ENCODE measurements around the gene SPATA21.
"Not testable (repeated sequence)": the region's sequence is repeated elsewhere in the genome, so short reads cannot be mapped to it uniquely, and the experiment has no call there.

Gene SPATA21

GRCh38 chr1:16376971-16377370 is 60.3 kb downstream of the SPATA21 start:
- no peak for DNase-seq

GRCh38 chr1:16375521-16376340 is 61.5 kb downstream of the SPATA21 start:
- no peak for DNase-seq

DNA sequence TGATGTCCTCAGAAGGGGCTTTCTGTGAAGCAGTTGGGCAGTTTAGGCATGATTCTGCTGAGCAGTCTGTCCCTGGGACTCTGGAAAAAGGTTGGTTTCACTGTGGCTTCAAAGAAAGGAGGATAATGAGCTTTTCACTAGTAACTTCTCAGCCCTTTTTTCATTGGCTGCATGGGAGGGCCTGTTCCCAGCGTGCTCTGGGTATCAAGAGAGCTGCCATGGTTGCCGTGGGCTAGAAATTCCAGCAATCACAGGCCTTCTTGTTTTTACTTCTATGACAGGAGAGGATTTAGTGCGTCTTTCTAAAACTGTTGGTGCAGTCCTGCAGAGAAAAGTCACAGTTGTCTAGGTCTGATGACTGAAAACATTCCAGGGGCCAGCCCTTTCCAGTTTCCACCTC is 63.0 kb downstream of the SPATA21 start:
- no peak for DNase-seq

GRCh38 chr1:16372535-16373285 is 64.5 kb downstream of the SPATA21 start:
- no peak for DNase-seq

DNA sequence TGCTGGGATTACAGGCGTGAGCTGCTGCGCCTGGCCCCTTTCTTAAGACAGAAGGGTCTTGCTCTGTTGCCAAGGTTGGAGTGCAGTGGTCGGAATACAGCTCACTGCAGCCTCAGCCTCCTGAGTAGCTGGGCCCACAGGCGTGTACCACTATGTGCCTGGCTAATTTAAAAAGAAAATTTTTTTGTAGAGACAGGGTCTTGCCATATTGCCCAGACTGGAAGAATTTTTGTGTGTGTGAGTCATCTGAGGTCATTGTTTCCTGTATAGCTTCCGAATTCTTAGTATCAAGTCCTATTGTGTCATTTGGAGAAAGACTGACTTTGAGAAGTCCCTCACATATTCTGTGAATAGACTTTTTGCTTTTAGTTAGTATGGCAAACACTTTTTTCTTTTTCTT is 65.5 kb downstream of the SPATA21 start:
- DNase-seq, result no peak

DNA sequence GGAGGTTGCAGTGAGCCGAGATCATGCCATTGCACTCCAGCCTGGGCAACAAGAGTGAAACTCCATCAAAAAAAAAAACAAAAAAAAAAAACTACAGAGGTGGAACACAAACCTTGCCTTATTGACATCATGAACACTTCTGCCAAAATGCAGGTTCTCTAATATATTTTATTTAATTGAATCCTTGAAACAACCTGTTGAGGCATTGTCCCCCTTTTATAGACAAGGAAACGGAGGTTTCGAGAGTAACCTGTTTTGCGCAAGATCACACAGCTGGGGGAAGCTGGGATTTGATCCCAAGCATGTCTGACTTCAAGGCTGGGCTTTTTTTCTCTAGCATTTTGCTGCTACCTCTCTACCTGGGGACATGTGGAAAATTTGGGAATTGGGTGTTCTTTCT is 67.4 kb downstream of the SPATA21 start:
- DNase-seq, result no peak

GRCh38 chr1:16367968-16368890 is 69.0 kb downstream of the SPATA21 start:
- no peak for DNase-seq

DNA sequence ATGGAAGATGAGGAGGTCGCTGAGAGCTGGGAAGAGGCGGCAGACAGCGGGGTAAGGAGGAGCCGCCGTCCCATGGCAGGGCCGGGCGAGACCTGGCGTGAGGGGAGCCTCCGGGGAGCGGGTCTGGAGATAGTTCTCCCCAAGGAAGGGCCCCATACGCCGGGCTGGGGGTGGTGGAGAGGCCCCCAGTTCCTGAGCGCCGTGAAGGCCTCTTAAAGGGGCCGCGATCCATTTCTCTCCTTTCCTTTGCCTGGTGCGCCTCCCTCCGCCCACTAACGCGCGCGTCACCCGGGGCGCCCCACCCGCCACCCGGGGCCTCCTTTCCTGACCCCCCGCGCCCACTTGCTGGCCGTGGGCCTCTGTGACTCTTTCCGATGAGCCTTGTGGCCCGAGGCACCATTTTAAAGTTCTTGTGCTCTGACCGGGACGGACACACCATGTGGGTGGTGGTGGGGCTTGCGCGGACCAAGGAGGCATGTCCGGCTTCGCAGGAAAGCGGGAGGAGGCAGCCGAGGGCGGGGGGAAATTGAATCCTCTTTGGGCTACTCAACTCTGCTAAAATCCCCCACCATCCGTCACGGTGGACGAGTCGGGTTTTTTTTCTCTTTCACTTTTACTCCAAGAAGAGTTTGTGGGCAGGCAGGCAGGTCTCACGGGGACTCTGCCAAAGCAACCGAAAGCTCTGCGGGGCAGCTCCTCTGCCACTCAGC is 69.8 kb downstream of the SPATA21 start:
- peak; percentile 59 for DNase-seq

DNA sequence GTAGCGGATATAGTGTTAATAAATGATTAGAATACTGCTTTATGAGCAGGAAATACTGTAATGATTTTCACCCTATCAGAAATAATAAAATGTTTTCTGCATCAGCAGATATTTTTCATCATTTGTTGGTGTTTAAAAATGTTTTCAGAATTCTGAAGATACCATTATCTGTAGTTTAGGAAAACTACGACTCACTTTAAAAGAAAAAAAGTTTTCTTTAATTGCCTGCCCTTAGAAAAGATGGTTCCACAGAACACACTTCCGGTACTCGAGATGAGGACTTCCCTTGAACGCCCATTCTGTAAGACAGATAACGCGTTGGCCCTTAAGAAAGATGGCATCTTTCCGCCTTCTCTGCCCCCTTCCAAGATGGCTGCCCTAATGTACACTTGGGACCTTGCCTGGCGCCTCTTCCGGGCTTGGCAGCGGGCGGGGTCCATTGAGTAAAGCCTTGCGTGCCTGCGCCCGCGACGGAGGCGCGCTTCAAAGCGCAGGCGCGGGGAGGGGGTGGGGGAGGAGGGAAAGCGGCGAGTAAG is 70.4 kb downstream of the SPATA21 start, which contains the start of gene SZRD1:
Gene SZRD1, plus strand, starts transcription at position 521 of the 536 bp plus-strand sequence. CDS start 16 bp downstream, outside the sequence.
- DNase-seq, result peak; percentile 100

- not testable (repeated sequence) for DNase-seq
Observed at GRCh38 chr1:16365146-16365498, 72.1 kb downstream of the SPATA21 start.

DNA sequence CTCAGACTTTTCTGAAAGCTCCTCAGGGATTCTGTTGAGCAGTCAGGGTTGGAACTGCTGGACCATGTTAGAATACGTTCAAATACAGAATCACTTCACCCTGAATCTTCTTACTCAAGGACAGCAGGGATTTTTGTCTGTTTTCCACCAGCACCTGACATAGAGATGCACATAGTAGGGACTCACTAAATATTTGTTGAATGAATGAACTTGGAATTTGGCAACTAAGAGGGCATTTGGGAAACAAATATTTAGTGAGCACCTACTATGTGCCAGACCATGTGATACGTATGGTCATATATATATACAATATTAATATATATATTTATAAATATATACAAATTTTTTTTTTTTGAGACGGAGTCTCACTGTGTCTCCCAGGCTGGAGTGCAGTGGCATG is 80.4 kb downstream of the SPATA21 start:
- no peak for DNase-seq

DNA sequence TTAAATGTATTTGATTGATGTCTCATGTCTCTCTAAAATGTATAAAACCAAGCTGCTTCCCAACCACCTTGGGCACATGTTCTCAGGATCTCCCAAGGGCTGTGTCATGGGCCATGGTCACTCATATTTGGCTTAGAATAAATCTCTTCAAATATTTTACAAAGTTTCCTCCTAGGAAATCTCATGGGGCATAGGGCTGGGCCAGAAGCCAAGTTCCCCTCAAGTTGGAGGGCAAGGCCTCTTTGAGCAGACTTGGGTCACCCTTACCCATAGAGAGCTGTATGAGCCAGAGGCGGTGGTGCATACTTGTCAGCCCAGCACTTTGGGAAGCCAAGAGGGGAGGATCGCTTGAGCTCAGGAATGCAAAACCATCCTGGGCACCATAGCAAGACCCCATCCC is 82.6 kb downstream of the SPATA21 start:
- no peak for DNase-seq

GRCh38 chr1:16352842-16353535 is 84.2 kb downstream of the SPATA21 start:
- no peak for DNase-seq

DNA sequence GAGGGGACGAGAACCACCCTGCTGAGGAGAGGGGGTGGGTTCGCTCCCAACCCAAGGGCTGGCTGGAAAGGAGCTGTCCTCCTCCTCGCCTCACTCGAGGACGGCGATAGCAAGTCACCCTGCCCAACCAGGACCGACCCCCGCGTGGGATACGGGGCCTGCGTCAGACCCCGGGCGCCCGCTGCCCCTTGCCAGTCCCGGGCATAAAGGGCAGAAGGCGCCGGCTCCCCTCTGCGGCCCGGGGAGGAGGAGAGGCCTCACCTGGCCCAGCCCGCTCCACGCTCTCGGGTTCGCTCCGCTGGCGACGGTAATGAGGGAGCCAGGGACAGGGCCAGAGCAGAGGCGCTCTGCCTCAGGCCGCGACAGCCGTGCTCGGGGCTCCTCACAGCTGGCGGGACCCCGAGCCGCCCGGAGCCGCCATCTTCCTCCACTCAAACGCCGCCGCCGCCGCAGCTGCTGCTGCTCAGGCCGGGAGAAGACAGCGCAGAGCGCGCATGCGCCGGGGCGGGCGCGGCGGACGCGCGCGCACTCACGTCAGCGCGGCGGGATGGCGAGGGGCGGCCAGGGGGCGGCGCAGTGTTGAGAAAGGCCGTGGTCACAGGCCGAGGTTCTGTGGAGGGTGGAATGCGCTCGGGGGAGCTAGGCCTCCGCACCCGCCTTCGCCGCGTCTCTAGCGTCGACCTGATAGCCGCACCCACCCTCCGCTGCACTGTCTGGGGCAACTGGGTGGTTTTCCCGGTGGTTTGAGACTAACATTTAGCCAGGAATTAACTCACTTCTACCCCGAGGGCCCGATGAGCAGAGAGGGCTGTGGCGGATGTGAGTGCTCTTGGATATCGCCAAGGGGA is 85.0 kb downstream of the SPATA21 start, which contains the start of gene FBXO42:
Gene FBXO42, minus strand, starts transcription at position 487 of the 848 bp plus-strand sequence. CDS start 37,062 bp downstream, outside the sequence.
- DNase-seq, result peak; percentile 96

DNA sequence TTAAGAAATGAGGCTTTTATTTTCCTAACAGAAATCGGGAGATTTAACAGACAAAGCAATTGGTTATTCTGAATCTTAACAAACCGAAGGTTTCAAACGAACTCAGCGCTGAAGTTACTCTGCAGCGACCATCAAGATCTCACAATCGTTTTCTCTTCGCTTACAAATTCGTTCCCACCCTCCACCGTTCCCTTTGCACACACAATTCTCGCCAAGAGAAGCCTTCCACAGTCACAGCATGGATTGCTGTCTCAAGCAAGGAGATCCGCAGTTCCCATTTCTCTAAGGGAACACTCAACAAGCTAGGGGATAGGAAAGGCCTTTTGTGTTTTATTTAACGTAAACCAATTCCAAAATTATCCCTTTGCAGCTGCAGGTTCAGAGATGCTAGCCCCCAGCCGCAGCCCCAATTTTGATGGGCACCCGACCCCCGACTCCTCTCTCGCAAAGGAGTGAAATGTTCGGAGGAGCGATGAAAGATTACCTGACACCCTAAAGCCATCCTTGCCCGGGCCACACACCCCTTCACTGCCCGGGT is 85.7 kb downstream of the SPATA21 start:
- DNase-seq, result peak; percentile 51

DNA sequence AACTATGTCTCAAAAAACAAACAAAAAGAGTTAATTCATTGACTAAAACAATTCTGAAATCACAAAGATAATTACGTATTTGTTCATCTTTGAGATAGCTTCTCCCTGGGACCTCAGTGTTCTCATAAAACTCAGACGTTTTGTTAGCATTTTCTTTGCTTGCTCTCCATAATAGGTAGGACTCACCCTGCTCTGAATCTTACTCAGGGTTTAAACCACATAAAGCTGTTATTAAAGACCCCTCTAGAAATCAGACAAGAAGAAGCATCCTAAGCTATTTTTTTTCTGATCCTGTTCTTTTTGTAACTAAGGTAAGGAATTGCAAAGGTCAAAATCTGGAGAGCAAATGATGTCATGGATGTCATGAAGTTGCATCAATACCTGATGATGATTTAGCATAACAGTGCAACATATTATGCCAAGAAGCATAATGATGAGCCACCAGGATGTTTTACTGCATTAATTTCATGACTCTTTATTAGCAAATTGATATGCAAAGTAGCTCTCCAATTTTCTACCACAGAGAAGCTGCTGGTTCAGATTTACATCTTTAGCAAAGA is 87.3 kb downstream of the SPATA21 start:
- DNase-seq, result no peak
